Ovary (tissue), 3 donors: ENCODE data around the gene MED6.

Experiments
- CTCF ChIP-seq, 3 donors: fragments of 450-650 bp in 2 of 3; fragments of 200-600 bp in 1 of 3; IDR thresholded peaks; one replicate each; pipeline versions ENCODE4 v1.5.1 to v1.8.0; 2016 to 2022; ENCODE audit warnings: antibody characterized with exemption in 3 of 3, mild to moderate bottlenecking in 1 of 3
- EP300 ChIP-seq: sonication (generic); formaldehyde crosslinking; IDR thresholded peaks from one replicate; pipeline ENCODE4 v1.6.1; 2017; ENCODE audit warnings: antibody characterized with exemption
- POLR2A ChIP-seq: fragments of 450-650 bp; IDR thresholded peaks from one replicate; pipeline ENCODE4 v1.6.1; 2017; ENCODE audit warnings: antibody characterized with exemption, mild to moderate bottlenecking, moderate library complexity
- donor health status: DM: no; HTN: no; CAD: no.

- TF ChIP-seq CTCF (IDR thresholded peaks at IDR 0.05) = no peak
- no peak for TF ChIP-seq POLR2A
- TF ChIP-seq EP300 = no peak
Observed at GRCh38 chr14:70573050-70573449, 27.4 kb downstream of the MED6 start.
